Breast epithelium (tissue), 3 donors: ENCODE measurements around the gene MARCKS.

Experiments used
- POLR2A ChIP-seq: fragments of 450-650 bp; IDR thresholded peaks from one replicate; pipeline ENCODE4 v1.6.1; 2016; ENCODE audit warnings: antibody characterized with exemption, mild to moderate bottlenecking, moderate library complexity
- TF ChIP-seq, protein P1 (sequence below), 3 donors: fragments of 450-650 bp; IDR thresholded peaks; one replicate each; pipeline ENCODE4 v1.5.1; 2016 to 2017; ENCODE audit warnings: antibody characterized with exemption in 3 of 3, mild to moderate bottlenecking in 3 of 3, moderate library complexity in 3 of 3

DNA sequence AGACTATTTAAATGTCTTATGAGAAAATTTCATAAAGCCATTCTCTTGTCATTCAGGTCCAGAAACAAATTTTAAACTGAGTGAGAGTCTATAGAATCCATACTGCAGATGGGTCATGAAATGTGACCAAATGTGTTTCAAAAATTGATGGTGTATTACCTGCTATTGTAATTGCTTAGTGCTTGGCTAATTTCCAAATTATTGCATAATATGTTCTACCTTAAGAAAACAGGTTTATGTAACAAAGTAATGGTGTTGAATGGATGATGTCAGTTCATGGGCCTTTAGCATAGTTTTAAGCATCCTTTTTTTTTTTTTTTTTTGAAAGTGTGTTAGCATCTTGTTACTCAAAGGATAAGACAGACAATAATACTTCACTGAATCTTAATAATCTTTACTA, 5.0 kb downstream of the MARCKS start:
- TF ChIP-seq, protein P1, sequence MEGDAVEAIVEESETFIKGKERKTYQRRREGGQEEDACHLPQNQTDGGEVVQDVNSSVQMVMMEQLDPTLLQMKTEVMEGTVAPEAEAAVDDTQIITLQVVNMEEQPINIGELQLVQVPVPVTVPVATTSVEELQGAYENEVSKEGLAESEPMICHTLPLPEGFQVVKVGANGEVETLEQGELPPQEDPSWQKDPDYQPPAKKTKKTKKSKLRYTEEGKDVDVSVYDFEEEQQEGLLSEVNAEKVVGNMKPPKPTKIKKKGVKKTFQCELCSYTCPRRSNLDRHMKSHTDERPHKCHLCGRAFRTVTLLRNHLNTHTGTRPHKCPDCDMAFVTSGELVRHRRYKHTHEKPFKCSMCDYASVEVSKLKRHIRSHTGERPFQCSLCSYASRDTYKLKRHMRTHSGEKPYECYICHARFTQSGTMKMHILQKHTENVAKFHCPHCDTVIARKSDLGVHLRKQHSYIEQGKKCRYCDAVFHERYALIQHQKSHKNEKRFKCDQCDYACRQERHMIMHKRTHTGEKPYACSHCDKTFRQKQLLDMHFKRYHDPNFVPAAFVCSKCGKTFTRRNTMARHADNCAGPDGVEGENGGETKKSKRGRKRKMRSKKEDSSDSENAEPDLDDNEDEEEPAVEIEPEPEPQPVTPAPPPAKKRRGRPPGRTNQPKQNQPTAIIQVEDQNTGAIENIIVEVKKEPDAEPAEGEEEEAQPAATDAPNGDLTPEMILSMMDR (IDR thresholded peaks at IDR 0.05): no peak
- no peak for TF ChIP-seq POLR2A
